ENCODE measurements around the gene ENG. TPM values are rescaled to one million over a fixed set of nuclear protein-coding genes. Genes with fewer than 3 reads are reported as not detected.

ENG gene
- total and polyA plus RNA-seq, 2 of the 4 experiments (the other 2 are of a cell fraction): 3.6 to 83.3 TPM

- TF ChIP-seq MXI1 (IDR thresholded peaks at IDR 0.05; ENCODE audit: borderline replicate concordance, low read depth, low read length): no peak
Measured at GRCh38 chr9:127867356-127868277, 13.2 kb upstream of the ENG start (continued).

- H3K4me1 ChIP-seq (ENCODE audit: control insufficient read depth, insufficient read depth, low read length): no peaks in the 10 kb centered on the region
- no peak overlapping the region for H2BK20ac ChIP-seq (ENCODE audit: low read depth, low read length)
- H4K20me1 ChIP-seq (ENCODE audit: insufficient read depth, low read length): 0 out of 2 replicates have a peak, but pooled peaks cover 3% of the 10 kb centered on the region
- DNase-seq: no peak
- H3K56ac ChIP-seq (ENCODE audit: extremely low read depth, insufficient read depth, low read length): no peak overlapping the region
- in situ Hi-C loops (cut with MboI; ENCODE audit: low sequenced_read_pairs): no loop called here
- H2AFZ ChIP-seq (replicated peaks; ENCODE audit: low read length, poor library complexity): no peak overlapping the region
- intact Hi-C loops (cut with micrococcal nuclease): no loop called here
- 100% methylated on average over 3 of the region's 13 CpGs; no CpG with 5 or more reads in 1 of the 2 experiments for WGBS, 2 experiments (ENCODE audit: extremely low coverage in 2 of 2, insufficient read length in 1 of 2)
- H3K4ac ChIP-seq (ENCODE audit: low read depth, low read length): no peak overlapping the region
- H2BK120ac ChIP-seq (ENCODE audit: low read depth, low read length): no peak overlapping the region
- ChIA-PET POLR2A (ENCODE audit: unreplicated experiment) (no interaction called here), CTCF (no interaction called here)
- H3K9me3 ChIP-seq (ENCODE audit: control insufficient read depth, insufficient read depth, low read length): no peaks in the 10 kb centered on the region
- TF ChIP-seq RFX5 (IDR thresholded peaks at IDR 0.05; ENCODE audit: low read depth, low read length): no peak
- H3K9ac ChIP-seq (ENCODE audit: low read depth, low read length): no peak overlapping the region
- no peak overlapping the region for H4K8ac ChIP-seq (ENCODE audit: low read depth in 2 of 2, low read length in 2 of 2)
- no peak overlapping the region for H4K91ac ChIP-seq (ENCODE audit: insufficient read depth, low read depth, low read length)
- peaks cover 3% of the 10 kb centered on the region; the same call in 1 of the 2 replicates for H3K9me1 ChIP-seq (ENCODE audit: insufficient read depth, low read length)
- ATAC-seq (ENCODE audit: low read depth): no peak
- H3K36me3 ChIP-seq (ENCODE audit: control insufficient read depth, insufficient read depth, low read length): peaks cover 22% of the 10 kb centered on the region
- no peaks in the 10 kb centered on the region for H3K27me3 ChIP-seq (ENCODE audit: control insufficient read depth, insufficient read depth, low read length)
- dilution Hi-C loops (cut with HindIII; ENCODE audit: low sequenced_read_pairs, unreplicated experiment): no loop called here
- H3K18ac ChIP-seq (ENCODE audit: low read depth, low read length): no peak overlapping the region
- H2BK15ac ChIP-seq (ENCODE audit: low read depth, low read length): no peak overlapping the region
- H3K4me2 ChIP-seq (ENCODE audit: low read depth, low read length): no peak overlapping the region
- no peak overlapping the region for H2AK5ac ChIP-seq (ENCODE audit: low read depth, low read length)
- H2BK5ac ChIP-seq (ENCODE audit: low read depth, low read length, poor library complexity, severe bottlenecking): no peak overlapping the region
- H3K27ac ChIP-seq (ENCODE audit: insufficient read depth, low read length): no peak overlapping the region
- no peak overlapping the region for H3K14ac ChIP-seq (replicated peaks; ENCODE audit: low read depth, low read length)
- H3K4me3 ChIP-seq (ENCODE audit: insufficient read depth, low read depth, low read length): no peak overlapping the region
- H2AK9ac ChIP-seq (replicated peaks; ENCODE audit: low read depth, low read length, poor library complexity): no peak overlapping the region
- H3K23ac ChIP-seq (ENCODE audit: low read depth, low read length): no peak overlapping the region
- no peaks in the 10 kb centered on the region for H3K79me1 ChIP-seq (ENCODE audit: low read depth in 1 of 2, low read length in 2 of 2)
- TSS peak; percentile 77 for BruUV-seq (replicated peaks)
- no peak overlapping the region for H4K5ac ChIP-seq (ENCODE audit: low read depth, low read length)
Measured at GRCh38 chr9:127866535-127866934, 12.1 kb upstream of the ENG start.
